K562 (cell line): ENCODE data around the gene RNF214. TPM values are rescaled to one million over a fixed set of nuclear protein-coding genes. Genes with fewer than 3 reads are reported as not detected.

Source experiments
- ATAC-seq: fragments of 200-7000 bp; cut with Tn5 transposase; 3 replicates; pipeline ENCODE4 v1.9.1; 2020; ENCODE audit warnings: moderate library complexity
- BruUV-seq: library from RNA; stranded (reverse); fragments of 400-500 nt; replicated peaks from 2 replicates; lab custom pipeline; 2021; lab: Mats Ljungman, UMichigan
- CTCF ChIA-PET: fragments of 300-600 bp; formaldehyde crosslinking; extraction: SDS; loops from one replicate; lab custom pipeline; 2021; ENCODE audit warnings: low intra/inter-chr PET ratio; lab: Yijun Ruan, JAX
- POLR2A ChIA-PET: fragments of 300-600, 350-650 bp; sonication (Branson Sonifier 250); formaldehyde crosslinking; extraction: SDS; loops from one replicate; lab custom pipeline; 2021; ENCODE audit warnings: antibody characterized with exemption, inconsistent platforms; lab: Yijun Ruan, JAX
- DNase-seq, 4 experiments: peaks; one replicate each; pipeline versions ENCODE4 v3.0.0 to v3.0.0-alpha.2; 2011 to 2018; ENCODE audit warnings: low spot score in 3 of 4, mixed read lengths in 3 of 4; ENCODE audit errors: extremely low read depth in 1 of 4
- FAIRE-seq: peaks from 2 replicates; lab custom pipeline; 2011; peaks lifted over from hg19 to GRCh38; lab: Jason Lieb, UNC
- H2AFZ ChIP-seq: 2 replicates; pipeline ENCODE4 v1.6.0; 2011; ENCODE audit warnings: low read depth, low read length, control low read depth, inconsistent platforms
- H3K27ac ChIP-seq: fragments of 200-600 bp; 3 replicates; pipeline ENCODE4 v1.8.0; 2011; ENCODE audit warnings: low read depth, mild to moderate bottlenecking, control low read depth, inconsistent platforms, low read length, moderate library complexity, mixed read lengths; ENCODE audit errors: extremely low read depth
- H3K27me3 ChIP-seq, 2 experiments: fragments of 300-600 bp in 1 of 2; 2 replicates in 1 of 2; 3 replicates in 1 of 2; pipeline versions ENCODE4 v1.6.0 to v1.8.0; 2011; ENCODE audit warnings: inconsistent platforms in 2 of 2, low read length in 2 of 2, mild to moderate bottlenecking in 1 of 2, mixed read lengths in 1 of 2, moderate library complexity in 1 of 2; ENCODE audit not compliant: control insufficient read depth in 2 of 2, insufficient read depth in 2 of 2
- H3K36me3 ChIP-seq: fragments of 300-600 bp; 3 replicates; pipeline ENCODE4 v1.8.0; 2011; ENCODE audit warnings: mild to moderate bottlenecking, low read length, inconsistent platforms; ENCODE audit not compliant: control insufficient read depth, insufficient read depth
- H3K4me1 ChIP-seq, 2 experiments: fragments of 200-600 bp in 1 of 2; replicated peaks in 1 of 2; 2 replicates in 1 of 2; 3 replicates in 1 of 2; pipeline versions ENCODE4 v1.5.1 to v1.8.0; 2011; ENCODE audit warnings: inconsistent platforms in 2 of 2, low read length in 2 of 2, mild to moderate bottlenecking in 1 of 2, mixed read lengths in 1 of 2, moderate library complexity in 1 of 2; ENCODE audit not compliant: control insufficient read depth in 2 of 2, insufficient read depth in 2 of 2
- H3K4me2 ChIP-seq: 2 replicates; pipeline ENCODE4 v1.6.1; 2011; ENCODE audit warnings: low read length, control low read depth, inconsistent platforms, mixed read lengths; ENCODE audit not compliant: insufficient read depth
- H3K4me3 ChIP-seq: fragments of 200-600 bp; sonication (generic), shearing (Covaris generic); 2 replicates; pipeline ENCODE4 v1.5.1; 2016; ENCODE audit warnings: control low read depth, inconsistent platforms
- H3K79me2 ChIP-seq: fragments of 200-600 bp; 3 replicates; pipeline ENCODE4 v1.8.0; 2011; ENCODE audit warnings: low read length, inconsistent platforms; ENCODE audit not compliant: control insufficient read depth, insufficient read depth
- H3K9ac ChIP-seq, 2 experiments: 2 replicates each; pipeline versions ENCODE4 v1.6.0 to v1.6.1; 2011; ENCODE audit warnings: low read depth in 2 of 2, low read length in 2 of 2, control low read depth in 1 of 2, inconsistent platforms in 1 of 2, mild to moderate bottlenecking in 1 of 2, mixed read lengths in 1 of 2; ENCODE audit not compliant: insufficient read depth in 1 of 2
- H3K9me1 ChIP-seq: one replicate; pipeline ENCODE4 v1.6.0; 2011; ENCODE audit warnings: inconsistent platforms, mild to moderate bottlenecking, low read length, moderate library complexity; ENCODE audit not compliant: control insufficient read depth, insufficient read depth
- H3K9me3 ChIP-seq: replicated peaks from 2 replicates; pipeline ENCODE4 v1.5.1; 2011; ENCODE audit warnings: low read depth, low read length, inconsistent platforms; ENCODE audit not compliant: control insufficient read depth, insufficient read depth
- H4K20me1 ChIP-seq: replicated peaks from 2 replicates; pipeline ENCODE4 v1.6.1; 2011; ENCODE audit warnings: low read length, inconsistent platforms, mixed read lengths; ENCODE audit not compliant: control insufficient read depth, insufficient read depth
- POLR2G ChIP-seq: fragments of 200-400 bp; formaldehyde crosslinking; IDR thresholded peaks from 2 replicates; pipeline ENCODE4 v1.6.1; 2017; ENCODE audit warnings: low read depth, mild to moderate bottlenecking, antibody characterized with exemption, low read length, moderate library complexity
- SETDB1 ChIP-seq: IDR thresholded peaks from one replicate; pipeline ENCODE4 v1.6.1; 2012; ENCODE audit warnings: low read length, control low read depth, inconsistent platforms
- SIN3B ChIP-seq: fragments of 450-650 bp; IDR thresholded peaks from 2 replicates; pipeline ENCODE4 v1.6.1; 2017; ENCODE audit warnings: low read depth, mild to moderate bottlenecking, moderate library complexity
- TAF15 ChIP-seq: fragments of 200-400 bp; formaldehyde crosslinking; IDR thresholded peaks from 2 replicates; pipeline ENCODE4 v1.6.1; 2017; ENCODE audit warnings: mild to moderate bottlenecking, low read depth, low read length, moderate library complexity
- TSC22D4 ChIP-seq: fragments of 450-650 bp; IDR thresholded peaks from 2 replicates; pipeline ENCODE4 v1.6.1; 2016; ENCODE audit warnings: missing genetic modification characterization, missing biosample characterization, control low read depth
- ZNF146 ChIP-seq: IDR thresholded peaks from one replicate; pipeline ENCODE4 v1.6.1; 2018; ENCODE audit warnings: missing compliant biosample characterization; ENCODE audit not compliant: unreplicated experiment
- ZNF695 ChIP-seq: fragments of 450-650 bp; formaldehyde crosslinking; IDR thresholded peaks from 2 replicates; pipeline ENCODE4 v1.4.0; 2020; ENCODE audit warnings: mild to moderate bottlenecking, moderate library complexity
- WGBS: fragments of 100-300 bp; shearing (Covaris generic); methylation state at CpG from one replicate; pipeline ENCODE4 v1.1.6; 2016; ENCODE audit warnings: low coverage, mixed read lengths; ENCODE audit not compliant: insufficient coverage; ENCODE audit errors: missing lambda C conversion rate; 5-methylcytosine and 5-hydroxymethylcytosine counted together
- in situ Hi-C: fragments of 300-500 bp; cut with MboI; formaldehyde crosslinking; loops from 4 replicates; pipeline ENCODE4 v1.15.0; 2018; ENCODE audit warnings: inconsistent platforms, mixed read lengths
- intact Hi-C: fragments of 100-400 bp; cut with micrococcal nuclease; formaldehyde crosslinking; loops from 2 replicates; pipeline ENCODE4 v1.14.2; 2022
- polyA plus RNA-seq, 8 experiments: library from polyadenylated mRNA; depleted of rRNA in 4 of 8; stranded (reverse) in 5 of 8; unstranded in 3 of 8; fragments of >200 nt; fragmentation: Nextera tagmentation in 2 of 8; fragmentation: Illumina TruSeq in 1 of 8; extraction: Ambion mirVana in 2 of 8; extraction: Trizol in 1 of 8; gene quantifications; 2 replicates each; pipeline versions ENCODE4 v1.2.1 to v1.2.3, GENCODE V29; 2011 to 2014; ENCODE audit warnings: inconsistent platforms in 1 of 8, missing spikeins in 1 of 8
- total RNA-seq, 7 experiments: library from RNA; depleted of rRNA in 6 of 7; stranded (reverse); fragments of >200 nt in 6 of 7; fragmentation: Illumina TruSeq in 2 of 7; extraction: Trizol in 2 of 7; gene quantifications; 2 replicates each; pipeline versions ENCODE4 v1.2.1 to v1.2.3, GENCODE V29; 2011 to 2021; ENCODE audit warnings: low replicate concordance in 1 of 7
- TF ChIP-seq, protein P1 (sequence below): fragments of 450-650 bp; IDR thresholded peaks from 2 replicates; pipeline ENCODE4 v1.6.1; 2017; ENCODE audit warnings: antibody characterized with exemption, mild to moderate bottlenecking
- TF ChIP-seq, protein P2 (sequence below), 2 experiments: IDR thresholded peaks; 2 replicates each; pipeline ENCODE4 v1.6.1; 2011; ENCODE audit warnings: borderline replicate concordance in 1 of 2, control low read depth in 1 of 2, low read depth in 1 of 2, low read length in 1 of 2, mild to moderate bottlenecking in 1 of 2, mixed read lengths in 1 of 2, moderate library complexity in 1 of 2; ENCODE audit not compliant: insufficient read depth in 1 of 2, insufficient read length in 1 of 2, poor library complexity in 1 of 2, severe bottlenecking in 1 of 2; ENCODE audit errors: extremely low read depth in 1 of 2

The RNF214 gene
- total and polyA plus RNA-seq, 9 of the 15 experiments (the other 6 are each of a cell fraction or from before 2014, with no cell fraction given): 6.6 to 24.8 (median 11.9) TPM

DNA sequence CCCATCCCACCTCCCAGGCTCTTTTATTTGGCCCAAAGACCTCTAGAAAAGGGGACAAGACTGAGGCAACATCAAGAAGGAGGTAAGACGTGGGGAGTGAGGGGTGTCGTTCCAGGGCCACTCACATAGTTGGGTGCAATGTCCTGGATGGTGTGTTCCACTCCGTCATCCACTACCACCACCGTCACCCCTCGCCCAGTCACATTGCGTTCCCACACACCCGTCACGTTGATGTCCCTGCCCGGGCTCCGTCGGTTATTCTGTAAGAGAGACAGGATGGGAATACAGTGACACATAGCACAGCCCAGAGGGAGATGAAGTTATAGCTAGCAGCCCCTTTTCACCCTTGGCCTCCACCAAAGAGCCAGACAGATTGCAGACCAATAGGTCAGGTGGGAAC is 4.4 kb upstream of the RNF214 start:
- 92% methylated on average over 11 of the region's 11 CpGs for whole genome bisulfite sequencing
- FAIRE-seq (no peak), ATAC-seq (no peak), DNase-seq (no peak)
- peaks cover 54% of the 10 kb centered on the region for H3K36me3 ChIP-seq
- BruUV-seq: no TSS peak
- no peak overlapping the region for H3K27ac ChIP-seq
- no peak overlapping the region for H2AFZ ChIP-seq
- in situ Hi-C loops: loop anchor here (10.0 to 25.0 kb wide), 2 partner anchors 343 to 716 kb away; no protein-coding TSS in a partner anchor
- peaks cover 31 to 46% of the 10 kb centered on the region in 2 experiments; a peak in 4 of 5 replicates for H3K4me1 ChIP-seq
- CTCF ChIA-PET: no interaction called here
- POLR2A ChIA-PET: interaction anchor here (0.6 to 1.2 kb wide), 3 partner anchors 48 to 440 kb away, joined by 3 to 5 read pairs (median 3); partner anchors contain the start of gene ZPR1
- peaks cover 29% of the 10 kb centered on the region for H3K79me2 ChIP-seq
- no peak overlapping the region for H3K9ac ChIP-seq
- no peaks in the 10 kb centered on the region for H3K27me3 ChIP-seq
- H3K4me2 ChIP-seq: no peak overlapping the region
- no peaks in the 10 kb centered on the region for H3K9me3 ChIP-seq
- TF ChIP-seq SETDB1: no peak
- intact Hi-C loops: loop anchor here (5.0 kb wide), 2 partner anchors 346 to 436 kb away; partner anchors contain the start of gene APOA5
- peaks cover 10% of the 10 kb centered on the region for H4K20me1 ChIP-seq
- peaks cover 4% of the 10 kb centered on the region for H3K9me1 ChIP-seq
- H3K4me3 ChIP-seq: no peak overlapping the region

DNA sequence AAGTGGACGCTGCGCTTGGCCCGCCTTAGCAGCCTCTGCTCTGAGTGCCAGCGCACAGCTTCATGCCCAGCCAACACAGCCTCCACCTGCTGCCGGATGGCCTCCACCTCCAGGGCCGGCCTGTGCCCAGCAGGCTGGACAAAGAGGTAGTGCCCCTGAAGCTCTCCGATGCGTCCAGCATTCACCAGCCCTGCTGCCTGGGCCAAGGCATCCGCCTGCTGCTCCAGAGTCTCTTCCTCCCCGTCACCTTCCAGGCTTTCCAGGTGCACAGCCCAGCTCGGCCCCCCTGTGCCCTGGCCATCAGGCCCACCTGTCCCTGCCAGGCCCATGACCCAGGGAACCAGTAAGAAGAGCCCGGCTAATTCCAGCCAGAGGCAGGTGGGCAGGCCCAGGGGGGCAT is 3.1 kb upstream of the RNF214 start:
- intact Hi-C loops: loop anchor here (5.0 kb wide), 2 partner anchors 347 to 437 kb away; partner anchors contain the start of gene APOA5
- peaks cover 46% of the 10 kb centered on the region for H3K36me3 ChIP-seq
- H3K27ac ChIP-seq: no peak overlapping the region
- TF ChIP-seq SIN3B (no peak), TAF15 (no peak), ZNF695 (CRISPR knock-in tag) (no peak), TSC22D4 (tag) (no peak), POLR2G (peak; percentile 19; the same call in 1 of the 2 replicates), ZNF146 (CRISPR knock-in tag) (no peak)
- TF ChIP-seq, protein P1, sequence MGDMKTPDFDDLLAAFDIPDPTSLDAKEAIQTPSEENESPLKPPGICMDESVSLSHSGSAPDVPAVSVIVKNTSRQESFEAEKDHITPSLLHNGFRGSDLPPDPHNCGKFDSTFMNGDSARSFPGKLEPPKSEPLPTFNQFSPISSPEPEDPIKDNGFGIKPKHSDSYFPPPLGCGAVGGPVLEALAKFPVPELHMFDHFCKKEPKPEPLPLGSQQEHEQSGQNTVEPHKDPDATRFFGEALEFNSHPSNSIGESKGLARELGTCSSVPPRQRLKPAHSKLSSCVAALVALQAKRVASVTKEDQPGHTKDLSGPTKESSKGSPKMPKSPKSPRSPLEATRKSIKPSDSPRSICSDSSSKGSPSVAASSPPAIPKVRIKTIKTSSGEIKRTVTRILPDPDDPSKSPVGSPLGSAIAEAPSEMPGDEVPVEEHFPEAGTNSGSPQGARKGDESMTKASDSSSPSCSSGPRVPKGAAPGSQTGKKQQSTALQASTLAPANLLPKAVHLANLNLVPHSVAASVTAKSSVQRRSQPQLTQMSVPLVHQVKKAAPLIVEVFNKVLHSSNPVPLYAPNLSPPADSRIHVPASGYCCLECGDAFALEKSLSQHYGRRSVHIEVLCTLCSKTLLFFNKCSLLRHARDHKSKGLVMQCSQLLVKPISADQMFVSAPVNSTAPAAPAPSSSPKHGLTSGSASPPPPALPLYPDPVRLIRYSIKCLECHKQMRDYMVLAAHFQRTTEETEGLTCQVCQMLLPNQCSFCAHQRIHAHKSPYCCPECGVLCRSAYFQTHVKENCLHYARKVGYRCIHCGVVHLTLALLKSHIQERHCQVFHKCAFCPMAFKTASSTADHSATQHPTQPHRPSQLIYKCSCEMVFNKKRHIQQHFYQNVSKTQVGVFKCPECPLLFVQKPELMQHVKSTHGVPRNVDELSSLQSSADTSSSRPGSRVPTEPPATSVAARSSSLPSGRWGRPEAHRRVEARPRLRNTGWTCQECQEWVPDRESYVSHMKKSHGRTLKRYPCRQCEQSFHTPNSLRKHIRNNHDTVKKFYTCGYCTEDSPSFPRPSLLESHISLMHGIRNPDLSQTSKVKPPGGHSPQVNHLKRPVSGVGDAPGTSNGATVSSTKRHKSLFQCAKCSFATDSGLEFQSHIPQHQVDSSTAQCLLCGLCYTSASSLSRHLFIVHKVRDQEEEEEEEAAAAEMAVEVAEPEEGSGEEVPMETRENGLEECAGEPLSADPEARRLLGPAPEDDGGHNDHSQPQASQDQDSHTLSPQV: no peak
- TF ChIP-seq, protein P2, sequence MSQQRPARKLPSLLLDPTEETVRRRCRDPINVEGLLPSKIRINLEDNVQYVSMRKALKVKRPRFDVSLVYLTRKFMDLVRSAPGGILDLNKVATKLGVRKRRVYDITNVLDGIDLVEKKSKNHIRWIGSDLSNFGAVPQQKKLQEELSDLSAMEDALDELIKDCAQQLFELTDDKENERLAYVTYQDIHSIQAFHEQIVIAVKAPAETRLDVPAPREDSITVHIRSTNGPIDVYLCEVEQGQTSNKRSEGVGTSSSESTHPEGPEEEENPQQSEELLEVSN (IDR thresholded peaks at IDR 0.05; ENCODE audit: borderline replicate concordance in 1 of 2, extremely low read depth in 1 of 2, insufficient read depth in 1 of 2, insufficient read length in 1 of 2, low read depth in 1 of 2, low read length in 1 of 2, poor library complexity in 1 of 2, severe bottlenecking in 1 of 2): no peak

More for the DNA sequence above, 3.1 kb upstream of the RNF214 start:
- Histone ChIP-seq H2AFZ (no peak overlapping the region), H3K27me3 (no peaks in the 10 kb centered on the region), H3K4me1 (peaks cover 23 to 35% of the 10 kb centered on the region in 2 experiments; a peak in 4 of 5 replicates), H3K9ac (no peak overlapping the region; a peak in 1 of 4 replicates), H3K4me2 (no peak overlapping the region), H3K9me1 (peaks cover 2% of the 10 kb centered on the region), H3K4me3 (no peak overlapping the region), H4K20me1 (peaks cover 4% of the 10 kb centered on the region), H3K9me3 (no peaks in the 10 kb centered on the region), H3K79me2 (peaks cover 42% of the 10 kb centered on the region)
- DNase-seq (no peak), FAIRE-seq (no peak), ATAC-seq (no peak)
- no TSS peak for BruUV-seq
- ChIA-PET POLR2A (interaction anchor here (0.6 to 3.6 kb wide), 4 partner anchors 9 to 51 kb away, joined by 3 to 20 read pairs (median 5); partner anchors contain the start of gene SIDT2), CTCF (no interaction called here)
- 91% methylated on average over 10 of the region's 12 CpGs for WGBS
- in situ Hi-C loops: loop anchor here (10.0 to 25.0 kb wide), 2 partner anchors 345 to 717 kb away; no protein-coding TSS in a partner anchor
